ENCODE results near the gene OTUD3.

GRCh38 chr1:19888112-19888511, 5.9 kb downstream of the OTUD3 start:
- no peak for TF ChIP-seq POLR2A (IDR thresholded peaks at IDR 0.05)
- TF ChIP-seq, protein P1, sequence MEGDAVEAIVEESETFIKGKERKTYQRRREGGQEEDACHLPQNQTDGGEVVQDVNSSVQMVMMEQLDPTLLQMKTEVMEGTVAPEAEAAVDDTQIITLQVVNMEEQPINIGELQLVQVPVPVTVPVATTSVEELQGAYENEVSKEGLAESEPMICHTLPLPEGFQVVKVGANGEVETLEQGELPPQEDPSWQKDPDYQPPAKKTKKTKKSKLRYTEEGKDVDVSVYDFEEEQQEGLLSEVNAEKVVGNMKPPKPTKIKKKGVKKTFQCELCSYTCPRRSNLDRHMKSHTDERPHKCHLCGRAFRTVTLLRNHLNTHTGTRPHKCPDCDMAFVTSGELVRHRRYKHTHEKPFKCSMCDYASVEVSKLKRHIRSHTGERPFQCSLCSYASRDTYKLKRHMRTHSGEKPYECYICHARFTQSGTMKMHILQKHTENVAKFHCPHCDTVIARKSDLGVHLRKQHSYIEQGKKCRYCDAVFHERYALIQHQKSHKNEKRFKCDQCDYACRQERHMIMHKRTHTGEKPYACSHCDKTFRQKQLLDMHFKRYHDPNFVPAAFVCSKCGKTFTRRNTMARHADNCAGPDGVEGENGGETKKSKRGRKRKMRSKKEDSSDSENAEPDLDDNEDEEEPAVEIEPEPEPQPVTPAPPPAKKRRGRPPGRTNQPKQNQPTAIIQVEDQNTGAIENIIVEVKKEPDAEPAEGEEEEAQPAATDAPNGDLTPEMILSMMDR (IDR thresholded peaks at IDR 0.05): no peak
